H1 (cell line): ENCODE measurements around the gene KCTD4.
"Not testable (repeated sequence)": the region's sequence is repeated elsewhere in the genome, so short reads cannot be mapped to it uniquely, and the experiment has no call there.

ENCODE experiments used
- CHD2 ChIP-seq: IDR thresholded peaks from 2 replicates; pipeline ENCODE4 v1.6.1; 2012; ENCODE audit warnings: low read length, improper control_type of control experiment
- TF ChIP-seq, protein P1 (sequence below), 3 experiments: IDR thresholded peaks; 1 replicate in 2 of 3; 2 replicates in 1 of 3; pipeline versions ENCODE4 v1.5.1 to v1.6.1; 2011; ENCODE audit warnings: low read length in 3 of 3, mild to moderate bottlenecking in 3 of 3, inconsistent platforms in 2 of 3, low read depth in 1 of 3, moderate library complexity in 1 of 3; ENCODE audit not compliant: insufficient read depth in 1 of 3; ENCODE audit errors: control extremely low read depth in 1 of 3

DNA sequence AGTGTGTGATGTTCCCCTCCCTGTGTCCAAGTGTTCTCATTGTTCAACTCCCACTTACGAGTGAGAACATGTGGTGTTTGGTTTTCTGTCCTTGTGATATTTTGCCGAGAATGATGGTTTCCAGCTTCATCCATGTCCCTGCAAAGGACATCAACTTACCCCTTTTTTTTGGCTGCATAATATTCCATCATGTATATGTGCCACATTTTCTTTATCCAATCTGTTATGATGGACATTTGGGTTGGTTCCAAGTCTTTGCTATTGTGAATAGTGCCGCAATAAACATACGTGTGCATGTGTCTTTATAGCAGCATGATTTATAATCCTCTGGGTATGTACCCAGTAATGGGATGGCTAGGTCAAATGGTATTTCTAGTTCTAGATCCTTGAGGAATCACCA, 11.8 kb downstream of the KCTD4 start:
- TF ChIP-seq, protein P1, sequence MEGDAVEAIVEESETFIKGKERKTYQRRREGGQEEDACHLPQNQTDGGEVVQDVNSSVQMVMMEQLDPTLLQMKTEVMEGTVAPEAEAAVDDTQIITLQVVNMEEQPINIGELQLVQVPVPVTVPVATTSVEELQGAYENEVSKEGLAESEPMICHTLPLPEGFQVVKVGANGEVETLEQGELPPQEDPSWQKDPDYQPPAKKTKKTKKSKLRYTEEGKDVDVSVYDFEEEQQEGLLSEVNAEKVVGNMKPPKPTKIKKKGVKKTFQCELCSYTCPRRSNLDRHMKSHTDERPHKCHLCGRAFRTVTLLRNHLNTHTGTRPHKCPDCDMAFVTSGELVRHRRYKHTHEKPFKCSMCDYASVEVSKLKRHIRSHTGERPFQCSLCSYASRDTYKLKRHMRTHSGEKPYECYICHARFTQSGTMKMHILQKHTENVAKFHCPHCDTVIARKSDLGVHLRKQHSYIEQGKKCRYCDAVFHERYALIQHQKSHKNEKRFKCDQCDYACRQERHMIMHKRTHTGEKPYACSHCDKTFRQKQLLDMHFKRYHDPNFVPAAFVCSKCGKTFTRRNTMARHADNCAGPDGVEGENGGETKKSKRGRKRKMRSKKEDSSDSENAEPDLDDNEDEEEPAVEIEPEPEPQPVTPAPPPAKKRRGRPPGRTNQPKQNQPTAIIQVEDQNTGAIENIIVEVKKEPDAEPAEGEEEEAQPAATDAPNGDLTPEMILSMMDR (IDR thresholded peaks at IDR 0.05; ENCODE audit: control extremely low read depth in 1 of 3, insufficient read depth in 1 of 3, low read depth in 1 of 3, low read length in 3 of 3): not testable (repeated sequence)
- not testable (repeated sequence) for TF ChIP-seq CHD2
